HepG2 (cell line): Measurements from ENCODE around the gene PSMC2.

ENCODE experiments used
- JUN ChIP-seq: sonication (generic); formaldehyde crosslinking; IDR thresholded peaks from 2 replicates; pipeline ENCODE4 v1.4.0; 2020; ENCODE audit warnings: mild to moderate bottlenecking, missing genetic modification reagents
- KDM1A ChIP-seq: IDR thresholded peaks from 2 replicates; pipeline ENCODE4 v1.6.1; 2016; ENCODE audit warnings: missing compliant biosample characterization
- MYC ChIP-seq: sonication (generic); formaldehyde crosslinking; IDR thresholded peaks from 2 replicates; pipeline ENCODE4 v1.9.0; 2021; ENCODE audit warnings: missing genetic modification reagents, borderline replicate concordance
- SP2 ChIP-seq: sonication (generic); formaldehyde crosslinking; IDR thresholded peaks from 2 replicates; pipeline ENCODE4 v1.5.1; 2020; ENCODE audit warnings: mild to moderate bottlenecking, missing genetic modification reagents
- ZNF549 ChIP-seq: sonication (generic); formaldehyde crosslinking; IDR thresholded peaks from 2 replicates; pipeline ENCODE4 v1.5.0; 2020; ENCODE audit warnings: missing genetic modification reagents
- ZNF580 ChIP-seq: IDR thresholded peaks from 2 replicates; pipeline ENCODE4 v1.6.1; 2016; ENCODE audit warnings: low read depth, borderline replicate concordance
- TF ChIP-seq, protein P1 (sequence below): sonication (generic); formaldehyde crosslinking; IDR thresholded peaks from 2 replicates; pipeline ENCODE4 v1.5.0; 2020; ENCODE audit warnings: mild to moderate bottlenecking, missing genetic modification reagents, moderate library complexity

DNA sequence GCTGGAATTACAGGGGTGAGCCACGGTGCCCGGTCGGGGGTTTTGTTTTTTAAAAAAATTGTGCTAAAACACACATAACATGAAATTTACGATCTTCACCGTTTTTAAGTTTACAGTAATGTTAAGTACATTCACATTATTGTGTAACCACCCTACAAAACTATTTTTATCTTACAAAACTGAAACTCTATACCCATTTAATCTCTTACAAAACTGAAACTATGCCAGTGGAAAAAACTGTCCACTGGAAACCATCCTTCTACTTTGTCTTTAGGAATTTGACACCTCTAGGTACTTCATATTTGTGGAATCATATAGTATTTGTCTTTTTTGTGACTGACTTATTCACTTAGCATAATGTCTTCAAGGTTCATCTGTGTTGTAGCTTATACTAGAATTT lies 1.0 kb upstream of the PSMC2 start:
- TF ChIP-seq KDM1A (CRISPR knock-in tag) (no peak), JUN (CRISPR knock-in tag) (no peak), MYC (CRISPR knock-in tag) (no peak), ZNF549 (CRISPR knock-in tag) (no peak), ZNF580 (no peak), SP2 (no peak)
- TF ChIP-seq, protein P1, sequence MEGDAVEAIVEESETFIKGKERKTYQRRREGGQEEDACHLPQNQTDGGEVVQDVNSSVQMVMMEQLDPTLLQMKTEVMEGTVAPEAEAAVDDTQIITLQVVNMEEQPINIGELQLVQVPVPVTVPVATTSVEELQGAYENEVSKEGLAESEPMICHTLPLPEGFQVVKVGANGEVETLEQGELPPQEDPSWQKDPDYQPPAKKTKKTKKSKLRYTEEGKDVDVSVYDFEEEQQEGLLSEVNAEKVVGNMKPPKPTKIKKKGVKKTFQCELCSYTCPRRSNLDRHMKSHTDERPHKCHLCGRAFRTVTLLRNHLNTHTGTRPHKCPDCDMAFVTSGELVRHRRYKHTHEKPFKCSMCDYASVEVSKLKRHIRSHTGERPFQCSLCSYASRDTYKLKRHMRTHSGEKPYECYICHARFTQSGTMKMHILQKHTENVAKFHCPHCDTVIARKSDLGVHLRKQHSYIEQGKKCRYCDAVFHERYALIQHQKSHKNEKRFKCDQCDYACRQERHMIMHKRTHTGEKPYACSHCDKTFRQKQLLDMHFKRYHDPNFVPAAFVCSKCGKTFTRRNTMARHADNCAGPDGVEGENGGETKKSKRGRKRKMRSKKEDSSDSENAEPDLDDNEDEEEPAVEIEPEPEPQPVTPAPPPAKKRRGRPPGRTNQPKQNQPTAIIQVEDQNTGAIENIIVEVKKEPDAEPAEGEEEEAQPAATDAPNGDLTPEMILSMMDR: no peak
